ENCODE measurements around the gene PITPNC1. TPM values are rescaled to one million over a fixed set of nuclear protein-coding genes. Genes with fewer than 3 reads are reported as not detected.

The PITPNC1 gene
- total and polyA plus RNA-seq, 8 donors, result 9.7 to 21.9 (median 11.3) TPM

GRCh38 chr17:67655478-67656148, 278.5 kb downstream of the PITPNC1 start:
- Histone ChIP-seq H3K4me1 (no peaks in the 10 kb centered on the region), H3K27me3 (no peaks in the 10 kb centered on the region), H3K4me3 (no peak overlapping the region), H3K27ac (no peak overlapping the region), H3K9me3 (peaks cover 5 to 17% of the 10 kb centered on the region in 2 donors), H3K36me3 (peaks cover 0 to 4% of the 10 kb centered on the region in 2 donors)
- DNase-seq (no peak), ATAC-seq (no peak)
- intact Hi-C loops (cut with DNase I), result no loop called here
- no peak for TF ChIP-seq CTCF (IDR thresholded peaks at IDR 0.05)

GRCh38 chr17:67656494-67657203, 279.6 kb downstream of the PITPNC1 start:
- H3K4me3 ChIP-seq, result no peak overlapping the region
- no peak overlapping the region for H3K27ac ChIP-seq
- DNase-seq (no peak), ATAC-seq (no peak)
- H3K27me3 ChIP-seq, result no peaks in the 10 kb centered on the region
- H3K4me1 ChIP-seq, result no peaks in the 10 kb centered on the region
- peaks cover 0 to 4% of the 10 kb centered on the region in 2 donors for H3K36me3 ChIP-seq
- intact Hi-C loops (cut with DNase I), result no loop called here
- H3K9me3 ChIP-seq, result peaks cover 5 to 17% of the 10 kb centered on the region in 2 donors
- TF ChIP-seq CTCF (IDR thresholded peaks at IDR 0.05), result no peak

GRCh38 chr17:67657596-67657995, 280.5 kb downstream of the PITPNC1 start:
- Histone ChIP-seq H3K27ac (no peak overlapping the region), H3K9me3 (peaks cover 5 to 17% of the 10 kb centered on the region in 2 donors), H3K27me3 (no peaks in the 10 kb centered on the region), H3K4me1 (no peaks in the 10 kb centered on the region), H3K4me3 (no peak overlapping the region), H3K36me3 (peaks cover 0 to 4% of the 10 kb centered on the region in 2 donors)
- no peak for TF ChIP-seq CTCF (IDR thresholded peaks at IDR 0.05)
- ATAC-seq (no peak), DNase-seq (no peak)
- intact Hi-C loops (cut with DNase I), result no loop called here

- ATAC-seq (no peak), DNase-seq (no peak)
- Histone ChIP-seq H3K27me3 (no peaks in the 10 kb centered on the region), H3K9me3 (peaks cover 5 to 17% of the 10 kb centered on the region in 2 donors), H3K27ac (no peak overlapping the region), H3K4me1 (no peaks in the 10 kb centered on the region), H3K36me3 (peaks cover 0 to 4% of the 10 kb centered on the region in 2 donors), H3K4me3 (no peak overlapping the region)
- intact Hi-C loops (cut with DNase I), result no loop called here
- TF ChIP-seq CTCF (IDR thresholded peaks at IDR 0.05), result no peak
Measured at GRCh38 chr17:67658265-67658664, 281.2 kb downstream of the PITPNC1 start.

- Histone ChIP-seq H3K4me1 (no peaks in the 10 kb centered on the region), H3K9me3 (peaks cover 5 to 17% of the 10 kb centered on the region in 2 donors), H3K36me3 (peaks cover 0 to under 1% of the 10 kb centered on the region in 2 donors), H3K27me3 (no peaks in the 10 kb centered on the region), H3K27ac (no peak overlapping the region), H3K4me3 (no peak overlapping the region)
- TF ChIP-seq CTCF (IDR thresholded peaks at IDR 0.05), result no peak
- ATAC-seq (no peak), DNase-seq (no peak)
- intact Hi-C loops (cut with DNase I), result no loop called here
Measured at GRCh38 chr17:67659028-67659427, 281.9 kb downstream of the PITPNC1 start.
